ENCODE measurements around the gene TIE1. TPM values are rescaled to one million over a fixed set of nuclear protein-coding genes. Genes with fewer than 3 reads are reported as not detected.

TIE1 gene
- 10 to 100 TPM in 11 of 12 donors, not detected in 1; 37.4 to 53.1 (median 40.9) TPM for polyA plus RNA-seq (ENCODE audit: insufficient read length in 12 of 12)
- long read RNA-seq, donor 1: 0 reads
- long read RNA-seq, donor 2, partial matches to known transcripts: 5 of 6 reads
- long read RNA-seq, donor 2, other reads (novel, unspliced or antisense): 0 of 6 reads
- long read RNA-seq, donor 3, partial matches to known transcripts: 0 of 2 reads
- long read RNA-seq, donor 3, other reads (novel, unspliced or antisense): 0 of 2 reads
- long read RNA-seq, donor 4: 0 reads
- long read RNA-seq, donor 5, partial matches to known transcripts: 0 of 4 reads
- long read RNA-seq, donor 5, other reads (novel, unspliced or antisense): 0 of 4 reads
- long read RNA-seq, donor 6, partial matches to known transcripts: 0 of 1 reads
- long read RNA-seq, donor 6, other reads (novel, unspliced or antisense): 0 of 1 reads
- long read RNA-seq, donor 7, partial matches to known transcripts: 0 of 1 reads
- long read RNA-seq, donor 7, other reads (novel, unspliced or antisense): 0 of 1 reads
- long read RNA-seq, donor 8, partial matches to known transcripts: 0 of 3 reads
- long read RNA-seq, donor 8, other reads (novel, unspliced or antisense): 0 of 3 reads
- long read RNA-seq, donor 9, partial matches to known transcripts: 0 of 1 reads
- long read RNA-seq, donor 9, other reads (novel, unspliced or antisense): 0 of 1 reads
- long read RNA-seq, donor 10, partial matches to known transcripts: 0 of 3 reads
- long read RNA-seq, donor 10, other reads (novel, unspliced or antisense): 0 of 3 reads
- long read RNA-seq, donor 11, partial matches to known transcripts: 5 of 8 reads
- long read RNA-seq, donor 11, other reads (novel, unspliced or antisense): 0 of 8 reads

DNA sequence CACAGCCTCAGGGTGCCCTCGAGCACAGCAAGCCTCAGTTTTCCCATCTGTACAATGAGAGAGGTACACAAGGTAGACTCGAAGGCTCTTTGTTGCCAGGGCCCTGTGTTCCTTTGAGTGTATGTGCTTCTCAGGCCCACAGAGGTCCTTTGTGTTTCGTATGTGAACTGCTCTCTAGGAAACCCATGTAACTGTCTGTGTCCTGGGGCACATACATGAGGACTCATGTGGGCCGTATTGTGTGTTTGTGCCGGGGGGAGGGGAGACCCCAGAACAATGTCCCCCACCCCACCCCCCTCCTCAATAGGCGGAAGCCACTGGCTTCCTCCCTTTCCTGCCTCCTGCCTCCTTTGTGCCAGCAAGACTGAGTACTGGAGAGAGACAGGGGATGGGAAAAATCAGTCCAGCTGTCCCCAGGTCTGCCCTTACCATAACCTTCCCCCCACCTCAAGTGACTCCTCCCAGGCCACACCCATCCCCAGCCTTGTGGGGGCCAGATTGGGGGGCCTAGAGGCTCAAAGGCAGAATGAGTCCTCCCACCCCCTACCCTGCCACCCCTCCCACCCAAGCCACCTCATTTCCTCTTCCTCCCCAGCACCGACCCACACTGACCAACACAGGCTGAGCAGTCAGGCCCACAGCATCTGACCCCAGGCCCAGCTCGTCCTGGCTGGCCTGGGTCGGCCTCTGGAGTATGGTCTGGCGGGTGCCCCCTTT, at the start of gene TIE1:
TSS of gene TIE1 (plus strand) at position 605 of the 717 bp plus-strand sequence. CDS start at position 695, 90 bp downstream.
- DNase-seq: no peak

DNA sequence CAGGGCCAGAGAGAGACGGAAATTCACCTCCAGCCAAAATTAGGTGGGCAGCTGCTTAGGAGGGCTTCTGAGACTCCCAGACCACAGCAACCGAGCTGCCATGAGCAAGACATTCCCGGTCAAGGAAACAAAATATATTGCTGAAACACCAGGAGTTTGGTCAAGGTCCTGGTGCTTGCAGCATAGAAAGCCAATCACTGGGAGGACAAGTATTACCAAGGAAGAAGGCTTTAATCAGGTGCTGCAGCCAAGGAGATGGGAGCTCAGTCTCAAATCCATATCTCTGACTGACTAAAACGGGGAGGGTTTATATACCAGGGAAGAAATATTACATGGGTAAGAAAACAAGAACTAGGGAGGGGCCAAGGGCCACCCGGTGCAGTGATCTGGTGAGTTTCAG, 49.8 kb upstream of the TIE1 start:
- DNase-seq: no peak

DNA sequence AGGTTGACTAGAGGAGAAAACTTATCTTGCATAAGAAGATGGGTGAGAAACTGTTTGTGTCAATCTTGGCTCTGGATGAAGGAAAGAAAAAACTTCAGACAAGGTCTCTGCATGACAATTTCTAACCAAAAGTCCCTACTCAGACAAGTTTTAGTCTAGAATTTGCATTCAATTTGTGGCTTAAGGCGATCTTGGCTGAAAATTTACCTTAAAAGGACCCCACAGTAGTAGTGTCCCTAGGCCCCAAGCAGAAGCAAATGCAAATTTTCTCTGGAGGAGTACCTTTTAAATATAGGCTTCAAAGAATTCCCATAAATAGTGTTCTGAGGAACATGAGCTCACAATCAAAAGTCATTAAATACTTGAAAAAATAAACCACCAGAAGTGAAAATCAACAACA, 48.6 kb upstream of the TIE1 start:
- DNase-seq: no peak

DNA sequence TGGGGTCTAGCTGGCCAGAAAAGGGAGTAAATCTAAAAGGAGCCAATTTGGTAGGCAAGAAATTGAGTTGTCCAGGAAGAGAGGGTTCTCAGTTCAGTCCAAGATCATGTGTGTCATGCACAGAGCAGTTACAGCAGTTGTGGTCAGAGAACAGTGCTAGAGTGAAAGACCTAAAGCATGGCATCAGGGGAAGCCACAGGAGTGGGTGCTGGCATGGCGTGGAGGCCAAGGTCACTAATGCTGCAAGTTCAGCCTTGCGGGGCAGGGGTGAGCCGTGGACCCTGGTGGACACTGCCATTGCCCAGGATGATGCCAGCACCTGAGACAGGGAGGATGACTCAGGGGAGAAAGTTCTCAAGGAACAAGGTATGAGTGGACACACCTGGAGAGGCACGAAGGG, 47.6 kb upstream of the TIE1 start:
- DNase-seq: no peak

- no peak for DNase-seq
Measured at GRCh38 chr1:43253876-43254275, 46.9 kb upstream of the TIE1 start.

- DNase-seq: no peak
Measured at GRCh38 chr1:43255438-43256210, 45.2 kb upstream of the TIE1 start.

DNA sequence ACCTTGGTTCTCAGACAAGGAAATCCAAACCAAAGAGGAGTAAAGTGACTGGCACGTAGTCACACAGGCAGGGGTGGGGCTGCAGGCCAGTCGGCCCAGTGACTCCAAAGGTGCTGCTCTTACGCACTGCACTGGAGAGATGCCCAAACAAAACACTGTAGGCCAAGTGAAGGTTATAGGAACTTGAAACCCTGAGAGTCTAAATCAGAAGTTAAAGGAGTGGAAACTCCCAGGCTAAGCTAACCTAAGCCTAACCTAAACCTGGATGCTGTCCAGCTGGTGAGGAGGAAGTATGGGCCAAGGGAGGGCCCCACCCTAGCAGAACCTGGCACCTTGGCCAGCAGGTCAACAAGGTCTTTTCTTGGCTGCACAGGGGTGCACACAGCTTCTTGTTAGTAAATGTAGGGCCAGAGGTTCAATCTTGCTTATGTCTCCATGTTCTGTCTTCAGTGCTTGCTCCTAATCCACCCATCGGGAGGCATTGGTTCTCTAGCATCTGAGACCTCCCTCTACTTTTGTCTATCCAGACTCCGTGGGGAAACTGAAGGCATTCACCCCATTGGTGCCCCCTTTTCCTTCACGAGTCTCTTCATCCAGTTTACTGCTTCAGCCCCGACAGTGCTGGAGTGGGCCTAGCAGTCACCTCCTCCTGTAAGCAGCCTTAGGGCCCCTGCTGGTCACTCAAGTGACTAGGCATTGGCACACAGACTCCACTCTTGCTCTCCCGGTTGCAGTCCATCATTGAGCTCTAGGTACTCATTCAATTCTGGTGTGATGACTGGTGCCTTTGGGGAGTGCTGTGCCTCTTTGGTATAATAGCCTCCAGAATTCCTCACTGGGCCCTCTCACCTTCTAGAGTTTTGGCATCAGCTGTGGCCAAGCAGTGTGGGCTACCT, 43.9 kb upstream of the TIE1 start:
- no peak for DNase-seq

DNA sequence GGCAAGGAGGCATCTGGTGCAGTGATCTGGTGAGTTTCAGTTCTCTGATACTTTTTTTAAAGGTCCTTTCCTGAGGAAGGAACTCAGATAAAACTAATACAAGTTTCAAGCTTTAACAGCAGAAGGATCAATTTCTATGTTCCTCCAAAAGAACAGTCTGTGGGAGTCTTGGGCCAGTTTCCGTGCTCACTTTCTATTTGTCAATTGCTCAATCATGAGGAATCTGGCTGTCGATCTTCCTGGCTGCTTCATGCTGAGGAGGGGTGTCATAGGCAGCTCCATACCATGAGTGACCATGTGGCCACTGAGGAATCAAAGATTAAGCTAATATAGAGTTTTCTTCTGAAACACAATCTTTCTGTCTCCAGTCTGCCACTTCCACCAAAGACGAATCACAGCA, 42.4 kb upstream of the TIE1 start:
- no peak for DNase-seq

- no peak for DNase-seq
Measured at GRCh38 chr1:43265431-43265830, 35.4 kb upstream of the TIE1 start.

GRCh38 chr1:43266881-43267280, 33.9 kb upstream of the TIE1 start:
- no peak for DNase-seq

DNA sequence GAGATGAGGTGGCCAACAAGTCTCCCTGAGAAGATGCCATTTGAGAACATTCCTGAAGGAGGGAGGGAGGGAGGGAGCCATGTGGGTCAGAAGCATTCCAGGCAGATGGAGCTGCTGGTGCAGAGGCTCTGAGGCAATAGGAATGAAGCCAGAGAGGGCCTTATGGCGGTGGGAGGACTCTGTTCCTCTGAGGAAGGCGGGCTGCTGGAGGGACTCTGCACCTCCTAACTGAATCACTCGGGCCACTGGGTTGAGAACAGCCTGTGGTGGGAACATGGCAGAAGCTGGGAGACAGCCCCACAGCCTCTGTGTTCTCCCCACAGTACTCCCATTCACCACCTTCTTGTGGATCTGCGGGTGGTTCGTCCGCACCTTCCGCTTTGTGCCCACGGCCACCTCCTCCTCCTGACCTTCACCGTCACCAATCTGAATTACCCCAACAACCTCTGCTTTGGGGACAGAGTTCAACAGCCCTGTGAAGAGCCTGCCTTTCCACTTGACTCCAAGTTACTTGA, 33.4 kb upstream of the TIE1 start:
- DNase-seq: no peak

- DNase-seq: no peak
Measured at GRCh38 chr1:43267818-43268425, 32.9 kb upstream of the TIE1 start.

GRCh38 chr1:43269627-43270375, 31.0 kb upstream of the TIE1 start, which contains the start of gene TMEM125:
TSS of gene TMEM125 (plus strand) at chr1:43269983. CDS start at chr1:43272723, 2,740 bp downstream.
- DNase-seq: no peak

GRCh38 chr1:43270421-43271095, 30.2 kb upstream of the TIE1 start:
- no peak for DNase-seq

GRCh38 chr1:43271186-43272118, 29.3 kb upstream of the TIE1 start:
- DNase-seq: no peak

DNA sequence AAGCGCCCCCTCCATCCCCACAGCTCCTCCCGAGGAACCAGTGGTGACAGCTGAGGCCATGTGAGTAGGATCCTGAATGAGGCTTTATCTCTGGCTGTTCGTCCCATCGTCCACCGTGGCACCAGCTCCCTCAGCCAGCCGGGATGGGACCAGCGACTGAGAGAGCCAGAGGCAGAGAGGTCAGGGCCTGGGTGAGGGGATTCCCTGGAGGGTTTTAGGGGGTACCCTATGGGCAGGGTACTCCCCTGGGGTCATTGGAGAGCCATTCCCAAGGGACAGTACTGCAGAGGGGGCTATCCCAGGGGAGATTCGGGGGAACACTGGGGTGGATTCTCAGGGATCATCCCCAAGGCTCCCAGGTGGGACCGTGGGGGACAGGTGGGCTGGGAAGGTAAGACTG, 28.6 kb upstream of the TIE1 start:
- DNase-seq: no peak
